H1 (cell line): Measurements from ENCODE around the gene DNMT1. TPM values are rescaled to one million over a fixed set of nuclear protein-coding genes. Genes with fewer than 3 reads are reported as not detected.

ENCODE experiments used
- CTCF ChIA-PET: fragments of 300-600 bp; sonication (Branson Sonifier 250); formaldehyde crosslinking; loops from one replicate; lab custom pipeline; 2021; ENCODE audit not compliant: partially characterized antibody; lab: Charles Lee
- POLR2A ChIA-PET: fragments of 300-600 bp; sonication (Branson Sonifier 250); formaldehyde crosslinking; loops from one replicate; lab custom pipeline; 2021; ENCODE audit warnings: inconsistent platforms; ENCODE audit not compliant: partially characterized antibody; lab: Charles Lee
- DNase-seq, 2 experiments: peaks; one replicate each; pipeline versions ENCODE4 v3.0.0 to v3.0.0-alpha.2; 2010 to 2022; ENCODE audit warnings: low spot score in 2 of 2, low read depth in 1 of 2, mixed read lengths in 1 of 2
- FAIRE-seq: peaks from 2 replicates; lab custom pipeline; 2011; peaks lifted over from hg19 to GRCh38; lab: Jason Lieb, UNC
- H2AFZ ChIP-seq: 2 replicates; pipeline ENCODE4 v1.8.1; 2012; ENCODE audit warnings: low read length, inconsistent platforms
- H2AK5ac ChIP-seq: 2 replicates; pipeline ENCODE4 v1.6.1; 2013; ENCODE audit warnings: low read depth, low read length
- H2BK120ac ChIP-seq: replicated peaks from 2 replicates; pipeline ENCODE3; 2013; ENCODE audit warnings: low read depth, low read length, inconsistent platforms
- H2BK12ac ChIP-seq: 2 replicates; pipeline ENCODE4 v1.6.1; 2013; ENCODE audit warnings: low read depth, low read length
- H2BK15ac ChIP-seq: 2 replicates; pipeline ENCODE4 v1.6.1; 2013; ENCODE audit warnings: low read length
- H2BK20ac ChIP-seq: 2 replicates; pipeline ENCODE4 v1.6.1; 2013; ENCODE audit warnings: low read length
- H2BK5ac ChIP-seq: 2 replicates; pipeline ENCODE4 v1.6.1; 2013; ENCODE audit warnings: low read depth, low read length
- H3K14ac ChIP-seq: 2 replicates; pipeline ENCODE4 v1.6.1; 2013; ENCODE audit warnings: inconsistent platforms; ENCODE audit not compliant: insufficient read length
- H3K18ac ChIP-seq: 2 replicates; pipeline ENCODE4 v1.6.1; 2013; ENCODE audit warnings: low read length; ENCODE audit errors: extremely low read depth
- H3K23ac ChIP-seq: 2 replicates; pipeline ENCODE4 v1.6.1; 2013; ENCODE audit warnings: inconsistent platforms; ENCODE audit not compliant: insufficient read length
- H3K23me2 ChIP-seq: 2 replicates; pipeline ENCODE4 v1.6.1; 2013; ENCODE audit warnings: low read depth, low read length
- H3K27ac ChIP-seq: 2 replicates; pipeline ENCODE4 v1.6.1; 2011; ENCODE audit warnings: low read depth, low read length, inconsistent platforms
- H3K27me3 ChIP-seq, 4 experiments: replicated peaks in 1 of 4; 1 replicate in 1 of 4; 2 replicates in 3 of 4; pipeline versions ENCODE4 v1.6.1 to v1.8.1; 2011 to 2013; ENCODE audit warnings: low read length in 3 of 4, mild to moderate bottlenecking in 3 of 4, inconsistent platforms in 2 of 4, mixed read lengths in 2 of 4, moderate library complexity in 1 of 4; ENCODE audit not compliant: control insufficient read depth in 3 of 4, insufficient read depth in 3 of 4; ENCODE audit errors: extremely low read depth in 1 of 4
- H3K36me3 ChIP-seq, 4 experiments: 2 replicates each; pipeline versions ENCODE4 v1.6.1 to v1.8.1; 2011 to 2013; ENCODE audit warnings: mild to moderate bottlenecking in 4 of 4, low read length in 3 of 4, moderate library complexity in 2 of 4, control low read depth in 1 of 4, inconsistent platforms in 1 of 4; ENCODE audit not compliant: insufficient read depth in 4 of 4, control insufficient read depth in 2 of 4
- H3K4ac ChIP-seq: replicated peaks from 2 replicates; pipeline ENCODE3; 2013; ENCODE audit warnings: low read length, low read depth, mixed read lengths, inconsistent platforms; ENCODE audit not compliant: insufficient read length
- H3K4me1 ChIP-seq, 4 experiments: replicated peaks in 1 of 4; 1 replicate in 1 of 4; 2 replicates in 3 of 4; pipeline versions ENCODE4 v1.6.1 to v1.8.1; 2011 to 2013; ENCODE audit warnings: low read length in 3 of 4, inconsistent platforms in 2 of 4, mixed read lengths in 1 of 4; ENCODE audit not compliant: insufficient read depth in 4 of 4, control insufficient read depth in 3 of 4
- H3K4me2 ChIP-seq, 2 experiments: 2 replicates each; pipeline versions ENCODE4 v1.6.1 to v1.8.1; 2011 to 2013; ENCODE audit warnings: low read depth in 2 of 2, low read length in 2 of 2, control low read depth in 1 of 2, inconsistent platforms in 1 of 2, mild to moderate bottlenecking in 1 of 2; ENCODE audit not compliant: insufficient read depth in 1 of 2
- H3K4me3 ChIP-seq, 4 experiments: fragments of 200-600, 300-600 bp in 1 of 4; sonication (generic), shearing (Covaris generic), sonication (Bioruptor Twin) in 1 of 4; 2 replicates each; pipeline versions ENCODE4 v1.5.1 to v1.8.1; 2011 to 2016; ENCODE audit warnings: low read length in 4 of 4, low read depth in 3 of 4, control low read depth in 2 of 4, inconsistent platforms in 2 of 4, mild to moderate bottlenecking in 2 of 4, mixed read lengths in 1 of 4, moderate library complexity in 1 of 4; ENCODE audit not compliant: insufficient read depth in 2 of 4; ENCODE audit errors: extremely low read depth in 1 of 4
- H3K56ac ChIP-seq: replicated peaks from 2 replicates; pipeline ENCODE3; 2013; ENCODE audit warnings: low read depth, mild to moderate bottlenecking, mixed read lengths, low read length, inconsistent platforms; ENCODE audit not compliant: insufficient read length
- H3K79me1 ChIP-seq: 2 replicates; pipeline ENCODE4 v1.6.1; 2013; ENCODE audit warnings: low read depth, low read length, control low read depth
- H3K79me2 ChIP-seq, 2 experiments: 2 replicates each; pipeline versions ENCODE4 v1.6.1 to v1.8.1; 2012 to 2013; ENCODE audit warnings: low read length in 2 of 2, mild to moderate bottlenecking in 2 of 2, inconsistent platforms in 1 of 2; ENCODE audit not compliant: insufficient read depth in 2 of 2, control insufficient read depth in 1 of 2
- H3K9ac ChIP-seq, 4 experiments: replicated peaks in 1 of 4; 1 replicate in 1 of 4; 2 replicates in 3 of 4; pipeline versions ENCODE4 v1.6.1 to v1.8.1; 2011 to 2013; ENCODE audit warnings: low read depth in 3 of 4, low read length in 3 of 4, control low read depth in 2 of 4, mild to moderate bottlenecking in 2 of 4, moderate library complexity in 2 of 4, inconsistent platforms in 1 of 4; ENCODE audit errors: extremely low read depth in 1 of 4
- H3K9me3 ChIP-seq, 2 experiments: 2 replicates each; pipeline versions ENCODE4 v1.6.1 to v1.8.1; 2012 to 2013; ENCODE audit warnings: mild to moderate bottlenecking in 2 of 2, moderate library complexity in 2 of 2, control low read depth in 1 of 2, inconsistent platforms in 1 of 2, low read depth in 1 of 2, low read length in 1 of 2, mixed read lengths in 1 of 2; ENCODE audit not compliant: insufficient read depth in 2 of 2
- H4K20me1 ChIP-seq, 2 experiments: replicated peaks in 1 of 2; 2 replicates each; pipeline versions ENCODE3 to v1.8.1; 2011 to 2013; ENCODE audit warnings: inconsistent platforms in 2 of 2, low read length in 2 of 2, mild to moderate bottlenecking in 1 of 2; ENCODE audit not compliant: insufficient read depth in 2 of 2, control insufficient read depth in 1 of 2
- H4K5ac ChIP-seq: 2 replicates; pipeline ENCODE4 v1.6.1; 2013; ENCODE audit warnings: low read length, low read depth, mixed read lengths, inconsistent platforms; ENCODE audit not compliant: insufficient read length
- H4K8ac ChIP-seq: 2 replicates; pipeline ENCODE4 v1.8.0; 2013; ENCODE audit warnings: mild to moderate bottlenecking, moderate library complexity, low read length, inconsistent platforms; ENCODE audit not compliant: insufficient read depth; ENCODE audit errors: extremely low read depth
- H4K91ac ChIP-seq: replicated peaks from 2 replicates; pipeline ENCODE3; 2013; ENCODE audit warnings: low read length, mixed read lengths, inconsistent platforms; ENCODE audit not compliant: insufficient read length
- BRCA1 ChIP-seq: IDR thresholded peaks from 2 replicates; pipeline ENCODE4 v1.6.1; 2012; ENCODE audit warnings: low read depth, low read length, improper control_type of control experiment
- EZH2 ChIP-seq: fragments of 200-600 bp; sonication (generic); IDR thresholded peaks from 2 replicates; pipeline ENCODE4 v1.7.1; 2012; ENCODE audit warnings: low read depth, mild to moderate bottlenecking, moderate library complexity, low read length, inconsistent platforms; ENCODE audit not compliant: severe bottlenecking
- FOSL1 ChIP-seq: IDR thresholded peaks from 2 replicates; pipeline ENCODE4 v1.6.1; 2011; ENCODE audit warnings: mild to moderate bottlenecking, low read depth, low read length, moderate library complexity; ENCODE audit not compliant: insufficient read depth
- GTF2F1 ChIP-seq: IDR thresholded peaks from 2 replicates; pipeline ENCODE4 v1.6.1; 2012; ENCODE audit warnings: low read depth, low read length, improper control_type of control experiment, borderline replicate concordance
- MAX ChIP-seq: IDR thresholded peaks from 2 replicates; pipeline ENCODE4 v1.6.1; 2012; ENCODE audit warnings: inconsistent platforms
- POLR2A ChIP-seq, 2 experiments: IDR thresholded peaks; 1 replicate in 1 of 2; 2 replicates in 1 of 2; pipeline ENCODE4 v1.6.1; 2011; ENCODE audit warnings: low read depth in 2 of 2, low read length in 2 of 2, mild to moderate bottlenecking in 2 of 2; ENCODE audit errors: control extremely low read depth in 1 of 2
- RNF2 ChIP-seq: fragments of 200-900, 300-1000 bp; sonication (generic); IDR thresholded peaks from 2 replicates; pipeline ENCODE4 v1.7.1; 2016; ENCODE audit warnings: borderline replicate concordance, low read depth, mild to moderate bottlenecking, antibody characterized with exemption, low read length; ENCODE audit not compliant: poor library complexity, severe bottlenecking; ENCODE audit errors: missing control alignments
- SIRT6 ChIP-seq: IDR thresholded peaks from one replicate; pipeline ENCODE4 v1.7.1; 2012; ENCODE audit warnings: low read length, inconsistent platforms
- SIX5 ChIP-seq: IDR thresholded peaks from 2 replicates; pipeline ENCODE4 v1.6.1; 2011; ENCODE audit warnings: mild to moderate bottlenecking, low read depth, low read length
- SP2 ChIP-seq: IDR thresholded peaks from 2 replicates; pipeline ENCODE4 v1.6.1; 2012; ENCODE audit warnings: mild to moderate bottlenecking, low read length, inconsistent platforms
- SUZ12 ChIP-seq: fragments of 200-600 bp; sonication (generic); IDR thresholded peaks from 2 replicates; pipeline ENCODE4 v1.6.1; 2012; ENCODE audit warnings: mild to moderate bottlenecking, inconsistent platforms, low read length, moderate library complexity, mixed read lengths
- TAF7 ChIP-seq: optimal IDR thresholded peaks from 2 replicates; pipeline ENCODE3; 2011; ENCODE audit warnings: low read depth, mild to moderate bottlenecking, inconsistent platforms, low read length, moderate library complexity, borderline replicate concordance
- TCF12 ChIP-seq: IDR thresholded peaks from 2 replicates; pipeline ENCODE4 v1.6.1; 2011; ENCODE audit warnings: low read depth, mild to moderate bottlenecking, low read length
- YY1 ChIP-seq: IDR thresholded peaks from 2 replicates; pipeline ENCODE4 v1.6.1; 2011; ENCODE audit warnings: low read depth, mild to moderate bottlenecking, low read length
- WGBS, 2 experiments: shearing (Covaris generic) in 1 of 2; methylation state at CpG; one replicate each; pipeline versions ENCODE4 v1.1.6 to v1.1.7; 2013 to 2015; ENCODE audit warnings: low lambda C conversion rate in 2 of 2, mixed read lengths in 2 of 2, inconsistent platforms in 1 of 2, low coverage in 1 of 2, missing lambda C conversion rate in 1 of 2; ENCODE audit not compliant: insufficient replicate concordance in 2 of 2, insufficient coverage in 1 of 2, insufficient read length in 1 of 2; ENCODE audit errors: extremely low coverage in 1 of 2, missing lambda C conversion rate in 1 of 2; 5-methylcytosine and 5-hydroxymethylcytosine counted together
- polyA plus RNA-seq, 7 experiments: library from polyadenylated mRNA; depleted of rRNA in 3 of 7; stranded (reverse) in 5 of 7; unstranded in 2 of 7; fragments of >200 nt in 5 of 7; fragments of 200-250 nt in 2 of 7; gene quantifications; 1 replicate in 5 of 7; 2 replicates in 1 of 7; 4 replicates in 1 of 7; pipeline versions ENCODE4 v1.2.1 to v1.2.3, GENCODE V29; 2011 to 2013; ENCODE audit warnings: missing spikeins in 2 of 7, mixed read lengths in 2 of 7
- total RNA-seq: library from RNA; stranded (reverse); fragmentation: NEBNext Ultra II Directional; extraction: Animal tissue kit (Norgen Biotek cat#: 25700); gene quantifications from 2 replicates; pipeline ENCODE4 v1.2.1, GENCODE V29; 2021

The DNMT1 gene
- total and polyA plus RNA-seq, 2 of the 8 experiments (the other 6 are each of a cell fraction or from before 2014, with no cell fraction given): 101 to 210 TPM

DNA sequence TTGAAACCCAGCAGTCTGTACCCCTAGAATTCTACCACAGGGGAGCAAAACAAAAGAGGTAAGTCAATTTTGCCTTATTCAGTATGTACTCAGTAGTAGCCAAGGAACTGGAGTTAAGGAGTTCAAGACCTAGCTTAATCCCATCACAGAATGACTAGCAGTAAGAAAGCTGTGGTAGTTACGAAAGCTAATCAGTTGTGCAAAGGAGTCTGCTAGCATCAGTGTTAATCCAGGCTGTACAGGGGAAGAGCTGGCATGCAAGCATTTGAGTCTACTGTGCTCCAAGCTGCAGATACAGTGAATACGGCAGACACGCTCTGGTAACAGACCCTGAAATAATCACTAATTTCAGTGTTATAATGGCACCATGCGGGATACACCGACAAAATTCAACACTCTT lies 4.7 kb downstream of the DNMT1 start:
- H4K91ac ChIP-seq: no peak overlapping the region
- H2BK20ac ChIP-seq: no peak overlapping the region
- H4K5ac ChIP-seq: no peak overlapping the region
- no peaks in the 10 kb centered on the region for H3K4me1 ChIP-seq
- CTCF ChIA-PET: interaction anchor here (0.8 to 1.0 kb wide), 3 partner anchors 12 to 60 kb away, joined by 3 to 4 read pairs (median 3); no protein-coding TSS in a partner anchor
- H3K18ac ChIP-seq: no peak overlapping the region
- no peaks in the 10 kb centered on the region for H3K27me3 ChIP-seq
- peaks cover 11 to 33% of the 10 kb centered on the region in 2 experiments for H4K20me1 ChIP-seq
- H2AK5ac ChIP-seq: no peak overlapping the region
- no peaks in the 10 kb centered on the region for H3K9me3 ChIP-seq
- 94% methylated on average over 5 of the region's 5 CpGs; no CpG with 5 or more reads in 1 of the 2 experiments for WGBS, 2 experiments
- H2BK12ac ChIP-seq: no peak overlapping the region
- H3K23me2 ChIP-seq: peaks cover 5% of the 10 kb centered on the region
- peaks cover 58 to 91% of the 10 kb centered on the region in 2 experiments for H3K79me2 ChIP-seq
- no peak overlapping the region for H2AFZ ChIP-seq
- H4K8ac ChIP-seq: no peak overlapping the region
- H3K56ac ChIP-seq: no peak overlapping the region
- H2BK5ac ChIP-seq: no peak overlapping the region
- H3K27ac ChIP-seq: no peak overlapping the region
- H3K14ac ChIP-seq: no peak overlapping the region
- H3K4me3 ChIP-seq: no peak overlapping the region
- H3K79me1 ChIP-seq: peaks cover 12% of the 10 kb centered on the region
- no peak overlapping the region for H3K4me2 ChIP-seq
- H2BK120ac ChIP-seq: no peak overlapping the region
- no peak overlapping the region for H2BK15ac ChIP-seq
- no peak for FAIRE-seq
- no peak overlapping the region for H3K23ac ChIP-seq
- H3K36me3 ChIP-seq: peaks cover 0 to 19% (median 1%) of the 10 kb centered on the region in 4 experiments; a peak in 5 of 8 replicates
- no peak for DNase-seq
- POLR2A ChIA-PET: interaction anchor here (0.7 to 1.5 kb wide), 9 partner anchors 9 to 243 kb away, joined by 3 to 5 read pairs (median 4); no protein-coding TSS in a partner anchor
- H3K9ac ChIP-seq: no peak overlapping the region
- H3K4ac ChIP-seq: no peak overlapping the region
- TF ChIP-seq RNF2 (no peak), SUZ12 (no peak), GTF2F1 (no peak), YY1 (no peak), POLR2A (IDR thresholded peaks at IDR 0.05; ENCODE audit: control extremely low read depth in 1 of 2, low read depth in 2 of 2, low read length in 2 of 2) (no peak), EZH2 (no peak), BRCA1 (no peak), MAX (no peak), SIRT6 (no peak), SIX5 (no peak), TAF7 (no peak), TCF12 (no peak), SP2 (no peak), FOSL1 (no peak)
